Fibroblast of villous mesenchyme (primary cell): ENCODE results near the gene EXOC3L4. TPM values are rescaled to one million over a fixed set of nuclear protein-coding genes. Genes with fewer than 3 reads are reported as not detected.

ENCODE experiments used
- DNase-seq: peaks from one replicate; pipeline ENCODE4 v3.0.0-alpha.2; 2010; ENCODE audit warnings: low read depth
- H3K4me3 ChIP-seq: 2 replicates; pipeline ENCODE4 v1.5.1; 2011; ENCODE audit warnings: low read depth, mild to moderate bottlenecking, low read length
- total RNA-seq: library from RNA; depleted of rRNA; stranded (reverse); fragments of >200 nt; gene quantifications from 2 replicates; pipeline ENCODE4 v1.2.3, GENCODE V29; 2012
- TF ChIP-seq, protein P1 (sequence below): IDR thresholded peaks from 2 replicates; pipeline ENCODE4 v1.5.1; 2012; ENCODE audit warnings: low read depth, mild to moderate bottlenecking, low read length; ENCODE audit not compliant: insufficient read depth

EXOC3L4 gene
- total RNA-seq, 1 donor = not detected

DNA sequence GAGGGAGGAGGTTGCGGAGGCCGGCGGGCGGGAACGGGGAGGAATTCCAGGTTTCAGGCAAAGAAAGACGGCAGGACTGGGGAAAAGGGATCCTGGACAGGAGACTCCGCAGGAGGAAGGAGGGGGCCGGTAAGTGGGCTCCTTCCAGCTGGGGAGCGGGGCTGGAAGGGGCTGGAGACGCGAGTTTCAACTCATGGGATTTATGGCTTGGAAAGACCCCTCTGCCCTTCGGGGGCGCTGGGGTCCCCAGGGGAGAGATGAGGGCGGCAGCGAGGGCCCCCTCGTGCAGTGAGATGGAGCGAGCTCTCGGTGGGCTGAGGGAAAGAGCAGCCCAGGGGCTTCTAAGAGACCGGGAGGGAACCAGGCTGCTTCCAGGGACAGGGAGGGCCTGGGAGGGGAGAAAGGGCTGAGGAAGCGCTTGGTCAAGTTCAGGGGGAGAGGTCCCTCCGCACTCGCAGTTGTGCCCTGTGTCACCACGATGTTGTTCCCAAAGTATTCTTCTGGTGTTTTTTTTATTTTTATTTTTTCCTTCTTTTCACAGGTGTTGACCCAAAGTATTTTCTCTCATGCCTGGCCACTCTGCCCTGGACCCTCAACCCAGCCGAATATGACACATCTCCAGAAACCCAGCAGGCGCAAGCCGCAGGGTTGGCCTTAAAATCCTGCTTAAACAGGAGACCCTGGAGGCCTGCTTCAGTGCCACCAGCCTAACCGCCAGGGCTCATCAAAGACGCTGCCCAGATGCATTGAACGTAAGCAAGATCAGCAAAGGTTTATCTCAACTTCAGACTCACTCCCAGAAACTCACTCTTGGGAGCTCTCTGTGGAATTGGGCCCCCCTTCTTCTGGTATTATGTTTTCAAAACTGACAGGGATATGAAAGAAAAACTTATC lies 44.9 kb downstream of the EXOC3L4 start:
- no peak overlapping the region for H3K4me3 ChIP-seq
- DNase-seq = no peak
- TF ChIP-seq, protein P1, sequence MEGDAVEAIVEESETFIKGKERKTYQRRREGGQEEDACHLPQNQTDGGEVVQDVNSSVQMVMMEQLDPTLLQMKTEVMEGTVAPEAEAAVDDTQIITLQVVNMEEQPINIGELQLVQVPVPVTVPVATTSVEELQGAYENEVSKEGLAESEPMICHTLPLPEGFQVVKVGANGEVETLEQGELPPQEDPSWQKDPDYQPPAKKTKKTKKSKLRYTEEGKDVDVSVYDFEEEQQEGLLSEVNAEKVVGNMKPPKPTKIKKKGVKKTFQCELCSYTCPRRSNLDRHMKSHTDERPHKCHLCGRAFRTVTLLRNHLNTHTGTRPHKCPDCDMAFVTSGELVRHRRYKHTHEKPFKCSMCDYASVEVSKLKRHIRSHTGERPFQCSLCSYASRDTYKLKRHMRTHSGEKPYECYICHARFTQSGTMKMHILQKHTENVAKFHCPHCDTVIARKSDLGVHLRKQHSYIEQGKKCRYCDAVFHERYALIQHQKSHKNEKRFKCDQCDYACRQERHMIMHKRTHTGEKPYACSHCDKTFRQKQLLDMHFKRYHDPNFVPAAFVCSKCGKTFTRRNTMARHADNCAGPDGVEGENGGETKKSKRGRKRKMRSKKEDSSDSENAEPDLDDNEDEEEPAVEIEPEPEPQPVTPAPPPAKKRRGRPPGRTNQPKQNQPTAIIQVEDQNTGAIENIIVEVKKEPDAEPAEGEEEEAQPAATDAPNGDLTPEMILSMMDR = no peak

DNA sequence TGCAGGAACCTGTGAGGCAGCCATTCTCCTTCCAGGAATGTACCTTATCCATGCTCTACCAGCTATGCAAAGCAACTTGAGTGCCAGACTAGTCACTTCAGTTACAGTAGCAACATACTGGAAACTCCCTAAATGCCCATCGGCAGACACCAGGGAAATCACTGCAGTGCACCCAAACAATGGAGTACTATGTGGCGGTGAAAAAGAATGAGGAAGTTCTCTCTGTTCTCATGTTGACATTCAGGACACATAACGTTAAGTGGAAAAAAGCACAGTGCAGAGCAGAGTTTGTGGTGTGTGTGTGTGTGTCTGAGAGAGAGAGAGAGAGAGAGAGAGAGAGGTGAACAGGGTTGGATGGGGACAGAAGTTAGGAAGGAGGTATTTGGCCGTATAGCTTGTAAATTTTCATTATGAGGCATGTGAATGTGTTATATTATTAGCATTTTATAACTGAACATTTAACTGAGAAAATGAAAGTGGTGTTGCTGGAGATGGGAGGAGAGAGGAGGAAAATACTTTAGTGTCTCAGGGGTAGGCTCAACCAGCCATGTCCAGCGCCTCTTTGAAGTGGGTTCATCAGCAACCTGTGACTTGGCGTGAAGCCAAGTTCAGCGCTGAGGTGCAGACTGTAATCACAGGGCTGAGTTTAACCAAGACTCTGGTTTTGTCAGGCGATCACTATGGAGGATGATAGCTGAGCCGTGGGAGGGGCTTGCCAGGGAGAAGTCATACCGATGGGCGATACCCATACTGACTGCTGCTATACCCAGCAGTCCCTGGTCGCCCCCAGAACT lies 46.0 kb downstream of the EXOC3L4 start:
- DNase-seq = no peak
- no peak overlapping the region for H3K4me3 ChIP-seq
- TF ChIP-seq, protein P1 = no peak

DNA sequence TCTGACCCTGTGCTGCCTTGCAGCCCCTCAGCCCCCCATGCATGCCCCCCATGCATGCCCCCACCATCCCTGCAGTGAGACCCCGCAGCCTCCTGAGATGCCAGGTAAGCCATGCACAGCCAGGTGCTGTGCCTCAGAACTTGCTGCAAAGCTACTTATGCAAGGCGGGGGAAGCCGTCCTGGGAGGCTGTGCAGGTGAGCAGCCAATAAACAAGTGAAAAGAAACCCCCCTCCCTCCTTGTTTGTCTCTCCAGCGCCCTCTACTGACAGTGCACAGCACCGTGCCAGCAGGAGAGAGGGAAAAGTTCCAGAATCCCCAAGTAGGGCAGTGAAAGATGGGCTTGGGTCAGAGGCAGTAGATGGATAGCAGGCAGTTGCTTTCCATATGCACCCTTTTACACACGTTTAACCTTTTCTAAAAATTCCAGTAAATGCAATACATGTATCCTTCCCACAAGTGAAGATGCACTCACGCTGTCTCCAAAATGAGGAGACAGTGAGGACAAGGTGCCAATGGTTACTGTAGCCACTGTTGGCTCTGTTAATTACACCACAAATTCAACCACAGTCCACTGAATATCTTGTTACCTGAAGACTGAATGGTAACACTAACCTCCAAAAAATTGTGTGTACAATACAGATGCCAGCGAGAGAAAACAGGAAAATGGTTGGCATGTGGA lies 46.7 kb downstream of the EXOC3L4 start:
- peak; percentile 62 for DNase-seq
- TF ChIP-seq, protein P1 = peak; percentile 89
- no peak overlapping the region for H3K4me3 ChIP-seq

DNA sequence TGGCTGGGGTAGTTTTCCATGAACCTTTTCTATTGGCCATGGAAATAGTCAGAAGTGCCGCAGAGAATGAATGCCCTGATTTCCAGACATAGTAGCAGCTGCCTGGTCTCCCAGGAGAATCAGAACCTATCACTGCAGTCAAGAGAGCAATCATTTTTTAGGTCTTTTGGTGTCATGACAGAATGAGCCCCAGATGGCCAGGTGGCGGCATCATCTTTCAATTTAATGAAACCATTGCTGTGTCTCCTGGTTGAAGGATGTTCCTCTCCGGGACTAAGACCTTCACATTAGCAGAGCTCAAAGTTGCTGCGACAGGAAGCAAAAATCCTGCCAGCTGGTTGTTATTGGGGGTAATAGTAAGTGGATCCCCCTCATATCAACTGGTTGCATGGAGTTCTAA lies 47.5 kb downstream of the EXOC3L4 start:
- TF ChIP-seq, protein P1 = no peak
- H3K4me3 ChIP-seq = no peak overlapping the region
- DNase-seq = no peak

DNA sequence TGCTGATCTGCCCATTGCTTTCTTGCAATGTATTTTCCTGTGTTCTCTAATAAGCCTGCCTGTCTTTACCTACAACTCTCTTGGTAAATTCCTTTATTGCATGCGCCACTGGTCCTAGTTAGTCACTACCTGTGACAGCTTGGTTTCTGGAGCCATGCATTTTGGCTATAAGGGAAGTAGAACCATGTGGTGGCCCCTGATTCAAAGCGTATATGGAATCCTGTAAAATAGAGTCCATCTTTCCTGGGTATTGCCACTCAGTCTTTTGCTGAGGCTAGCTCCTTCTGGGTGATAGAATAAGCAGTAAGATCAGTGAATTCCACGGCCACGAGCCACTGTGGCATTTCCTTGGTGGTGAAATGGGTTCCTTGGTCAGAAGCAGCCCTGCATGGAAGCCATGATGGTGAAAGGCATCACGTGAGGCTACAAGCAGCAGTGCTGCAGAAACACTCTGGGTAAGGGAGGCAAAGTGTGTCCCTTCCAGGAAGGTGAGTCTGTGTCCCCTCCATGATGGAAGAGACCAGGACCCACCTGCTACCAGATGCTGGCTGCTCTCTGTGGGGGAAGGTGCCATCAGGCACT lies 48.3 kb downstream of the EXOC3L4 start:
- TF ChIP-seq, protein P1 = no peak
- no peak for DNase-seq
- no peak overlapping the region for H3K4me3 ChIP-seq

DNA sequence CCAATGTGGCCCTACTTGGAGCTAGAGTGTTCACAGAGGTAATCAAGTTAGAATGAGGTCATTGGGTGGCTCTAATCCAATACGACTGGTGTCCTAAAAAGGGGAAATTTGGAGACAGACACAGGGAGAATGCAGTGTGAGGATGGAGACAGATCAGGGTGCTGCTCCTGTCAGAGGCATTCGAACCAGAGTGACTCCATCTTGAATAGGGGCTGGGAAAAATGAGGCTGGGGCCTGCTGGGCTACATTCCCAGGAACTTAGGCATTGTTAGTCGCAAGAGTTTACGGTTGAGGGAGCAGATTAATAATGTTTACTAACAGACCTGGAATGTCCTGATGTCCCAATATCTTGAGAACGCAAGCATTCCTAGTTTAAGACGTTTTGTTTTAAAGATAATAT lies 49.0 kb downstream of the EXOC3L4 start:
- no peak overlapping the region for H3K4me3 ChIP-seq
- DNase-seq = peak; percentile 87
- TF ChIP-seq, protein P1 = no peak
